Hematopoietic multipotent progenitor cell treated with erythropoietin and hydrocortisone succinate and interleukin-3 and kit ligand, for 15 days (in vitro differentiated cells): Measurements from ENCODE around the gene APPL1.
A peak's percentile ranks its signal among the peaks of the same experiment; 100 is the strongest.

Experiments used
- DNase-seq: peaks from one replicate; pipeline ENCODE4 v3.0.0-alpha.2; 2015; ENCODE audit warnings: low spot score

Gene APPL1

GRCh38 chr3:57227204-57227929, at the start of gene APPL1:
APPL1 (plus strand) TSS chr3:57227729; CDS start chr3:57227884, 155 bp downstream.
- DNase-seq, result peak; percentile 63

GRCh38 chr3:57179580-57180410, 47.7 kb upstream of the APPL1 start:
- DNase-seq, result no peak

- no peak for DNase-seq
Observed at GRCh38 chr3:57184526-57184925, 43.0 kb upstream of the APPL1 start.

GRCh38 chr3:57192028-57192427, 35.5 kb upstream of the APPL1 start:
- DNase-seq, result no peak

GRCh38 chr3:57194641-57195040, 32.9 kb upstream of the APPL1 start:
- no peak for DNase-seq

GRCh38 chr3:57199895-57200297, 27.6 kb upstream of the APPL1 start, which contains the start of gene HESX1:
HESX1 (minus strand) TSS chr3:57199978; CDS start chr3:57199918, 60 bp downstream.
- no peak for DNase-seq

GRCh38 chr3:57206423-57206822, 21.1 kb upstream of the APPL1 start:
- no peak for DNase-seq

GRCh38 chr3:57221883-57222282, 5.6 kb upstream of the APPL1 start:
- DNase-seq, result no peak

GRCh38 chr3:57224856-57225255, 2.7 kb upstream of the APPL1 start:
- no peak for DNase-seq

- DNase-seq, result no peak
Observed at GRCh38 chr3:57226176-57226575, 1.4 kb upstream of the APPL1 start.

- no peak for DNase-seq
Observed at GRCh38 chr3:57227930-57228751, 612 bp downstream of the APPL1 start.

- DNase-seq, result no peak
Observed at GRCh38 chr3:57230006-57230405, 2.5 kb downstream of the APPL1 start.

- DNase-seq, result no peak
Observed at GRCh38 chr3:57233799-57234198, 6.3 kb downstream of the APPL1 start.

GRCh38 chr3:57234613-57235575, 7.4 kb downstream of the APPL1 start:
- DNase-seq, result no peak

- no peak for DNase-seq
Observed at GRCh38 chr3:57244946-57245345, 17.4 kb downstream of the APPL1 start.

GRCh38 chr3:57252404-57252803, 24.9 kb downstream of the APPL1 start:
- no peak for DNase-seq

- no peak for DNase-seq
Observed at GRCh38 chr3:57256844-57257243, 29.3 kb downstream of the APPL1 start.

GRCh38 chr3:57257678-57258077, 30.1 kb downstream of the APPL1 start:
- no peak for DNase-seq

- DNase-seq, result no peak
Observed at GRCh38 chr3:57261119-57261518, 33.6 kb downstream of the APPL1 start.

GRCh38 chr3:57261929-57262328, 34.4 kb downstream of the APPL1 start:
- no peak for DNase-seq

GRCh38 chr3:57268416-57268815, 40.9 kb downstream of the APPL1 start:
- DNase-seq, result no peak
